HEK293T (cell line): ENCODE results near the gene NME9.

ENCODE experiments used
- ARNT ChIP-seq: fragments of 450-650 bp; IDR thresholded peaks from 2 replicates; pipeline ENCODE4 v1.6.1; 2017; ENCODE audit warnings: mild to moderate bottlenecking
- BHLHE40 ChIP-seq: fragments of 450-650 bp; IDR thresholded peaks from 2 replicates; pipeline ENCODE4 v1.6.1; 2016; ENCODE audit warnings: mild to moderate bottlenecking, moderate library complexity, borderline replicate concordance
- CTBP1 ChIP-seq: fragments of 450-650 bp; IDR thresholded peaks from 2 replicates; pipeline ENCODE4 v1.6.1; 2016; ENCODE audit warnings: borderline replicate concordance
- ELF4 ChIP-seq: fragments of 450-650 bp; IDR thresholded peaks from 2 replicates; pipeline ENCODE4 v1.6.1; 2017; ENCODE audit warnings: antibody characterized with exemption
- FOXM1 ChIP-seq: fragments of 450-650 bp; IDR thresholded peaks from 2 replicates; pipeline ENCODE4 v1.6.1; 2017; ENCODE audit warnings: mild to moderate bottlenecking, borderline replicate concordance
- L3MBTL2 ChIP-seq: fragments of 450-650 bp; conservative IDR thresholded peaks from 2 replicates; pipeline ENCODE4 v1.6.1; 2016; ENCODE audit warnings: mild to moderate bottlenecking
- NFRKB ChIP-seq: fragments of 450-650 bp; IDR thresholded peaks from 2 replicates; pipeline ENCODE4 v1.6.1; 2016; ENCODE audit warnings: mild to moderate bottlenecking, moderate library complexity
- SP1 ChIP-seq: fragments of 450-650 bp; IDR thresholded peaks from 2 replicates; pipeline ENCODE4 v1.6.1; 2017
- TARDBP ChIP-seq: fragments of 450-650 bp; IDR thresholded peaks from 2 replicates; pipeline ENCODE4 v1.6.1; 2016
- TF ChIP-seq, protein P1 (sequence below): fragments of 450-650 bp; IDR thresholded peaks from 2 replicates; pipeline ENCODE4 v1.6.1; 2016

DNA sequence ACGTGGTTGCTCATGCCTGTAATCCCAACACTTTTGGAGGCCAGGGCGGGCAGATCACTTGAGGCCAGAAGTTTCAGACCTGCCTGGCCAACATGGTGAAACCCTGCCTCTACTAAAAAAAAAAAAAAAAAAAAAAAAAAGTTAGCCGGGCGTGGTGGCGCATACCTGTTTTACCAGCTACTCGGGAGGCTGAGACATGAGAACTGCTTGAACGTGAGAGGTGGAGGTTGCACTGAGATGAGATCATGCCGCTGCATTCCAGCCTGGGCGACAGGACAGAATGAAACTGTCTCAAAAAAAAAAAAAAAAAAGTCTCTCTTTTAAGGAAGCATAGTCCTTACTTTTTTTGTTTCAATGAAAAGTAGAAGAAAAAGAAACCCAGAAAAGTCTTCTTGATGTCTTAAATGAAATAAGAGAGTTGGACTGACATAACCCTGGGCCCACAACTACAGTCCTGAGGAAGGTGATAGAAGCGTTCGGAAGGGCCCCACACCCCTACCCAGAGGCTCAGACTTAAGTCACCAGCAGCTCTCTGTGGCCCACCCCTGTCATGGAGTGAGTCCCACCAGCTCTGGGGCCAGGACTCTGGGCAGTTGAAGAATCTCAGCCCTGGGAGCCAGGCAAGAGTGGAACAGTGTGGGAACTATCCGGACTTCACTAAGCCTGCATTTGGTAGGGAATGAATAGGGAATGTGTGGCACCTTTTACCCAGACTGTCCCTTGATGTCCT lies 2.6 kb downstream of the NME9 start:
- TF ChIP-seq BHLHE40 (no peak), NFRKB (no peak), L3MBTL2 (no peak), FOXM1 (no peak), SP1 (no peak), ELF4 (no peak), CTBP1 (no peak), ARNT (no peak), TARDBP (no peak)
- TF ChIP-seq, protein P1, sequence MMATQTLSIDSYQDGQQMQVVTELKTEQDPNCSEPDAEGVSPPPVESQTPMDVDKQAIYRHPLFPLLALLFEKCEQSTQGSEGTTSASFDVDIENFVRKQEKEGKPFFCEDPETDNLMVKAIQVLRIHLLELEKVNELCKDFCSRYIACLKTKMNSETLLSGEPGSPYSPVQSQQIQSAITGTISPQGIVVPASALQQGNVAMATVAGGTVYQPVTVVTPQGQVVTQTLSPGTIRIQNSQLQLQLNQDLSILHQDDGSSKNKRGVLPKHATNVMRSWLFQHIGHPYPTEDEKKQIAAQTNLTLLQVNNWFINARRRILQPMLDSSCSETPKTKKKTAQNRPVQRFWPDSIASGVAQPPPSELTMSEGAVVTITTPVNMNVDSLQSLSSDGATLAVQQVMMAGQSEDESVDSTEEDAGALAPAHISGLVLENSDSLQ, result no peak
